HUES6 (cell line): ENCODE results near the gene TTLL1.

Experiments
- H3K27ac ChIP-seq: 2 replicates; pipeline ENCODE4 v1.7.0; 2013; ENCODE audit warnings: low read depth, mild to moderate bottlenecking, low read length, inconsistent platforms
- H3K27me3 ChIP-seq: 2 replicates; pipeline ENCODE4 v1.6.1; 2013; ENCODE audit warnings: low read length; ENCODE audit not compliant: control insufficient read depth, insufficient read depth
- H3K36me3 ChIP-seq: 2 replicates; pipeline ENCODE4 v1.6.1; 2013; ENCODE audit warnings: low read length; ENCODE audit not compliant: control insufficient read depth, insufficient read depth
- H3K4me1 ChIP-seq: 2 replicates; pipeline ENCODE4 v1.6.1; 2013; ENCODE audit warnings: low read length; ENCODE audit not compliant: control insufficient read depth, insufficient read depth
- H3K4me3 ChIP-seq: 2 replicates; pipeline ENCODE4 v1.5.1; 2013; ENCODE audit warnings: low read depth, low read length
- H3K9ac ChIP-seq: one replicate; pipeline ENCODE4 v1.6.1; 2013; ENCODE audit warnings: mild to moderate bottlenecking, low read length
- H3K9me3 ChIP-seq: 2 replicates; pipeline ENCODE4 v1.6.1; 2013; ENCODE audit warnings: low read depth, low read length; ENCODE audit not compliant: control insufficient read depth, insufficient read depth

TTLL1 gene

GRCh38 chr22:43094085-43094484, 4.9 kb upstream of the TTLL1 start:
- H3K4me1 ChIP-seq, result 0 out of 2 replicates have a peak, but pooled peaks cover 2% of the 10 kb centered on the region
- no peak overlapping the region for H3K4me3 ChIP-seq
- no peak overlapping the region for H3K27ac ChIP-seq
- no peak overlapping the region for H3K9ac ChIP-seq
- H3K27me3 ChIP-seq, result no peaks in the 10 kb centered on the region
- H3K36me3 ChIP-seq, result no peaks in the 10 kb centered on the region
- peaks cover 18% of the 10 kb centered on the region for H3K9me3 ChIP-seq

GRCh38 chr22:43092085-43092484, 2.9 kb upstream of the TTLL1 start:
- 0 out of 2 replicates have a peak, but pooled peaks cover 2% of the 10 kb centered on the region for H3K4me1 ChIP-seq
- peaks cover 14% of the 10 kb centered on the region for H3K9me3 ChIP-seq
- no peak overlapping the region for H3K27ac ChIP-seq
- H3K27me3 ChIP-seq, result no peaks in the 10 kb centered on the region
- H3K36me3 ChIP-seq, result no peaks in the 10 kb centered on the region
- H3K9ac ChIP-seq, result no peak overlapping the region
- H3K4me3 ChIP-seq, result no peak overlapping the region

- no peaks in the 10 kb centered on the region for H3K27me3 ChIP-seq
- H3K4me3 ChIP-seq, result no peak overlapping the region
Measured at GRCh38 chr22:43090130-43090789, 1.1 kb upstream of the TTLL1 start.

DNA sequence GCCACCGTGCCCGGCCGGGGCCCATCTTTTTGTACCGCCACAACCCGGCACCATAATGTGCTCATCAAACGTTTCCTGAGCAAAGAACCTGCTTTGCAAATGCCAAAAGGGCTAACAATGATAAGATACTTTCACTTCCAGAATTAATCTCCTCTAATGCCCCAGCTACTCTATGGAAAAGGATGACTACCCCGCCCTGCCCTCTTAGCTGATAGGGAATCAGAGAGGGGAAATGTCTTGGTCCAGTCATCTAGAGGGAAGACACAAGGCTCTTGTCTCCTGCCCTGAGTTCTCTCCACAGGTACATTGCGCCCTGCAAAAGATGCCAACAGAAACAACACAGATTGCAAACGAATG, 586 bp downstream of the TTLL1 start:
- Histone ChIP-seq H3K27me3 (no peaks in the 10 kb centered on the region), H3K27ac (no peak overlapping the region), H3K4me3 (peak overlapping the region; percentile 73), H3K4me1 (no peaks in the 10 kb centered on the region), H3K9me3 (no peaks in the 10 kb centered on the region), H3K9ac (peak overlapping the region; percentile 66), H3K36me3 (no peaks in the 10 kb centered on the region)

More at GRCh38 chr22:43090130-43090789, 1.1 kb upstream of the TTLL1 start:
- no peak overlapping the region for H3K9ac ChIP-seq
- peaks cover 1% of the 10 kb centered on the region; the same call in 1 of the 2 replicates for H3K9me3 ChIP-seq
- H3K4me1 ChIP-seq, result 0 out of 2 replicates have a peak, but pooled peaks cover 2% of the 10 kb centered on the region
- no peaks in the 10 kb centered on the region for H3K36me3 ChIP-seq
- H3K27ac ChIP-seq, result no peak overlapping the region

DNA sequence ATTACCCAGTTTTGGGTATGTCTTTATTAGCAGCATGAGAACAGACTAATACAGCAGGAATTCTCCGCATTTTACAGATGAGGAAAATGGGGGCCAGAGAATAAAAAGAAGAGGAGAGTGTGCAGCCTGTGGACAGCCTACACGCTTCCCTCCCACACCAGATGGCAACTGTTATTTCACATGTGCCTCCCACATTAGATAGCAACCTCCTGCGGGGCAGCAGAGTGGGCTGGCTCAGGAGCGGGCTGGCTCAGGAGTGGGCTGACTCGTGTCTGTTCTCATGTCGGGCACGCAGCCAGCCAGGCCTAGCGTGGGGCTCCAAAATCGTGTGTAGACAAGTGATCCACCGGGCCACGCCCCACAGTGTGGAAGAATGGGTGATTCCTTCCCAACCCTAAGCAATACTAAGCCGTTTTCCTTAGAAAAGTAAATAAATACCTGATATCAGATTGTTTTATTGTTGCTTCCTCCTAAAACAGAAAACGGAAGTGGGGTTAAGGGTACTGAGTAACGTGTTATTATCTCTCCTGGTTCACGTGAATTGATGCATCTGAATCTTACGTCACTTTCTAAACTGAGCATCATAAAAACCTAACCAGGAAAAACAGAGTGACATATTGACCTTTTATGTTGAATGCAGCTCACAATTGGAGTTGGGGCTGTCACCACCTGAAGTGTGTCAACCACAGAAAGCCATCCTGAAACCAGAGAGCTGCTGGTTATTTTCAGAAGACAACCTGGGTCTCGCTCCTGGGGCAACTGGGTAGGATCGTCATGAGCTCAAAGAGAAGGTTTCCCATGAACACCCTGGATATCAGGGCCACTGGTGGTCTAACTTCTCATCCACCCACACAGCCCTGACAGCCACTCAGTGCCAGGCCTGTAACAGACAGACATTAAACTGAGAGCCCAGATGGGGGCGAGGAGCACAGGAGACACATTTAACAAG, 3.3 kb downstream of the TTLL1 start:
- no peak overlapping the region for H3K9ac ChIP-seq

GRCh38 chr22:43081968-43082367, 7.2 kb downstream of the TTLL1 start:
- H3K36me3 ChIP-seq, result no peaks in the 10 kb centered on the region
- no peaks in the 10 kb centered on the region for H3K27me3 ChIP-seq
- no peak overlapping the region for H3K4me3 ChIP-seq
- no peak overlapping the region for H3K9ac ChIP-seq
- no peak overlapping the region for H3K27ac ChIP-seq
- H3K4me1 ChIP-seq, result no peaks in the 10 kb centered on the region
- H3K9me3 ChIP-seq, result no peaks in the 10 kb centered on the region

More for the DNA sequence above, 3.3 kb downstream of the TTLL1 start:
- no peaks in the 10 kb centered on the region for H3K4me1 ChIP-seq
- no peaks in the 10 kb centered on the region for H3K9me3 ChIP-seq
- H3K27ac ChIP-seq, result no peak overlapping the region
- H3K4me3 ChIP-seq, result no peak overlapping the region
- no peaks in the 10 kb centered on the region for H3K36me3 ChIP-seq
- no peaks in the 10 kb centered on the region for H3K27me3 ChIP-seq

DNA sequence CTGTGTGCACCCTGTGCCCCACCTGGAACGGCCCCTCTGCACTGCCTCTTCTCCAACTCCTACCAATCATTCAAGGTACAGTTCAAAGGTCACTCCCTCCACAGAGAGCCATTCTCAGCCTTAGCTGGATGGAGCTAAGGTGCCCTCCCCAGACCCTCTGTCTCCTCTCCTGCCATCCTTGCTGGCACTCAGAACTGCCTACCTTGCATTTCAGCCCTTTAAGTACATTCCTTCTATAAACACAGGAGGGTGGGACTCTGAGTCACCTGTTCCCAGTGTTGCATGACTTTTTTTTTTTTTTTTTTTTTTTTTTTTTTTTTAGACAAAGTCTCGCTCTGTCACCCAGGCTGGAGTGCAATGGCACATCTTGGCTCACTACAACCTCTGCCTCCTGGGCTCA, 8.6 kb downstream of the TTLL1 start:
- no peak overlapping the region for H3K4me3 ChIP-seq
- no peaks in the 10 kb centered on the region for H3K36me3 ChIP-seq
- no peak overlapping the region for H3K9ac ChIP-seq
- no peaks in the 10 kb centered on the region for H3K9me3 ChIP-seq
- H3K4me1 ChIP-seq, result no peaks in the 10 kb centered on the region
- H3K27ac ChIP-seq, result no peak overlapping the region
- no peaks in the 10 kb centered on the region for H3K27me3 ChIP-seq

DNA sequence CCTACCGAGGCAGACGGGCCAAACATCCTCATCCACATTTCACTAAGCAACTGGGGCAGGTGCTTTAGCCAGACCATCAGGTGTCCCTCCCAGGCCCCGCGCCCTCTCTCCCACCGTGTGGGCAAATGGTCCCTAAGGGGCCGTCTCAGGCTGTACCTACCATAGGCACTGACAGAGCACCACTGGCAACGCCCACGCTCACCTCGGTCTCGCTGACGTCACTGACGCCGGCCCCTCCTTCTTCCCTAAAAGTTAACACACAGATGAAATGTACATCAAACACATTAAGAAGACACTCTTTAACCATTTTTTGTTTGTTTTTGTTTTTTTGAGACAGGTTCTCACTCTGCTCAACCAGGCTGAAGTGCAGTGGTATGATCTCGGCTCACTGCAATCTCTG, 9.4 kb downstream of the TTLL1 start:
- H3K27ac ChIP-seq, result no peak overlapping the region
- no peaks in the 10 kb centered on the region for H3K36me3 ChIP-seq
- no peak overlapping the region for H3K9ac ChIP-seq
- H3K4me1 ChIP-seq, result no peaks in the 10 kb centered on the region
- no peaks in the 10 kb centered on the region for H3K9me3 ChIP-seq
- H3K27me3 ChIP-seq, result no peaks in the 10 kb centered on the region
- H3K4me3 ChIP-seq, result no peak overlapping the region

DNA sequence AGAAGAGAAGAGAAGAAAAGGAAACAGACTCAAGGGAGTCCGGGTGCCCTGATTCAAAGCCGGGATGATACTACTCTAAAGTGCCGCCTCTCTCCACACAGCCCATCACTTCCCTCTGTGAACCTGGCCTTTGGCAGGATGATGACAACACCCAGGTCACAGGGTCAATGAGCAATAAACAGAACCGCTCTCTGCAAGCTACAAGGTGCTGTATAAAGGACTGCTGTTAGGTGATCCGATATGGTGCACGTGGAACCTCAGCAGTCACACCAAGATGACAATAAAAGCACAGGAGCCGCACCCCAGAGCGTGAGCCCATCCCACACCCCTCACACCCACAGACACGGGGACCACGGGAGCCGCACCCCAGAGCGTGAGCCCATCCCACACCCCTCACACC, 10.7 kb downstream of the TTLL1 start:
- H3K4me3 ChIP-seq, result no peak overlapping the region
- no peak overlapping the region for H3K27ac ChIP-seq
- H3K27me3 ChIP-seq, result no peaks in the 10 kb centered on the region
- no peaks in the 10 kb centered on the region for H3K9me3 ChIP-seq
- no peaks in the 10 kb centered on the region for H3K4me1 ChIP-seq
- no peak overlapping the region for H3K9ac ChIP-seq
- H3K36me3 ChIP-seq, result no peaks in the 10 kb centered on the region

- Histone ChIP-seq H3K4me3 (no peak overlapping the region), H3K36me3 (no peaks in the 10 kb centered on the region), H3K27me3 (no peaks in the 10 kb centered on the region), H3K9me3 (no peaks in the 10 kb centered on the region), H3K27ac (no peak overlapping the region), H3K9ac (no peak overlapping the region), H3K4me1 (no peaks in the 10 kb centered on the region)
Measured at GRCh38 chr22:43077121-43077877, 11.9 kb downstream of the TTLL1 start.
